ENCODE measurements around the gene RNASE11. TPM values are rescaled to one million over a fixed set of nuclear protein-coding genes. Genes with fewer than 3 reads are reported as not detected.
A peak's percentile ranks its signal among the peaks of the same experiment; 100 is the strongest.

RNASE11 gene
- total RNA-seq, 1 experiment from 2014 or later, result not detected

GRCh38 chr14:20631023-20631879, 43.5 kb upstream of the RNASE11 start:
- RAD21 ChIA-PET (ENCODE audit: low non-redundant PET in 1 of 2, low total read pairs in 2 of 2, uncharacterized antibody in 2 of 2, unreplicated experiment in 2 of 2), result no interaction called here
- H3K4me1 ChIP-seq (ENCODE audit: control insufficient read depth in 1 of 2, insufficient read depth in 2 of 2, low read length in 2 of 2), result peaks cover 0 to 28% of the 10 kb centered on the region in 2 experiments; a peak in 3 of 4 replicates
- no peaks in the 10 kb centered on the region for H3K9me3 ChIP-seq (ENCODE audit: control insufficient read depth in 1 of 2, insufficient read depth in 1 of 2, low read depth in 1 of 2, low read length in 2 of 2)
- H2AFZ ChIP-seq (ENCODE audit: low read depth, low read length, poor library complexity, severe bottlenecking), result peak overlapping the region; percentile 70
- TF ChIP-seq EGR1 (IDR thresholded peaks at IDR 0.05; ENCODE audit: low read depth) (no peak), YY1 (IDR thresholded peaks at IDR 0.05; ENCODE audit: extremely low read depth, insufficient replicate concordance, low read depth, low read length) (no peak), ZFX (IDR thresholded peaks at IDR 0.05) (no peak), ELF1 (IDR thresholded peaks at IDR 0.05; ENCODE audit: borderline replicate concordance, low read depth) (no peak), RAD21 (IDR thresholded peaks at IDR 0.05; ENCODE audit: low read depth) (no peak), SP1 (IDR thresholded peaks at IDR 0.05; ENCODE audit: low read depth) (no peak), POLR2AphosphoS5 (IDR thresholded peaks at IDR 0.05; ENCODE audit: low read depth, low read length) (no peak), CBX3 (IDR thresholded peaks at IDR 0.05; ENCODE audit: low read depth) (no peak), SIN3A (IDR thresholded peaks at IDR 0.05; ENCODE audit: low read depth) (0 out of 2 replicates have a peak, but pooled peaks have one; percentile 6), SRF (IDR thresholded peaks at IDR 0.05; ENCODE audit: low read depth) (no peak), ZNF274 (IDR thresholded peaks at IDR 0.05; ENCODE audit: low read depth, low read length) (no peak)
- TF ChIP-seq, protein P1, sequence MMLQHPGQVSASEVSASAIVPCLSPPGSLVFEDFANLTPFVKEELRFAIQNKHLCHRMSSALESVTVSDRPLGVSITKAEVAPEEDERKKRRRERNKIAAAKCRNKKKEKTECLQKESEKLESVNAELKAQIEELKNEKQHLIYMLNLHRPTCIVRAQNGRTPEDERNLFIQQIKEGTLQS (IDR thresholded peaks at IDR 0.05), result peak; percentile 90
- TF ChIP-seq, protein P2, sequence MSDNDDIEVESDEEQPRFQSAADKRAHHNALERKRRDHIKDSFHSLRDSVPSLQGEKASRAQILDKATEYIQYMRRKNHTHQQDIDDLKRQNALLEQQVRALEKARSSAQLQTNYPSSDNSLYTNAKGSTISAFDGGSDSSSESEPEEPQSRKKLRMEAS (IDR thresholded peaks at IDR 0.05), result peak; percentile 17; the same call in 1 of the 2 replicates
- peak overlapping the region; percentile 42; the same call in 1 of the 2 replicates for H3K9ac ChIP-seq (ENCODE audit: low read length)
- no peaks in the 10 kb centered on the region for H3K36me3 ChIP-seq (ENCODE audit: control insufficient read depth in 1 of 2, insufficient read depth in 2 of 2, low read length in 2 of 2)
- no peaks in the 10 kb centered on the region for H3K79me2 ChIP-seq (ENCODE audit: insufficient read depth, low read length)
- no TSS peak for BruUV-seq (replicated peaks)
- intact Hi-C loops (cut with micrococcal nuclease), result loop anchor here (1.0 kb wide), 1 partner anchor 51 kb away; no protein-coding TSS in a partner anchor
- POLR2A ChIA-PET, result interaction anchor here (1.2 to 1.7 kb wide), 3 partner anchors 18 to 170 kb away, joined by 3 to 4 read pairs (median 3); partner anchors contain the start of genes PIP4P1 and RNASE4
- no peaks in the 10 kb centered on the region for H4K20me1 ChIP-seq (ENCODE audit: insufficient read depth)
- H3K4me2 ChIP-seq (ENCODE audit: low read length), result peak overlapping the region; percentile 75
- CTCF ChIA-PET, result interaction anchor here (1.0 to 1.8 kb wide), 5 partner anchors 18 to 60 kb away, joined by 4 to 11 read pairs (median 4); no protein-coding TSS in a partner anchor
- no peaks in the 10 kb centered on the region; the same call in 1 of the 2 replicates for H3K27me3 ChIP-seq (ENCODE audit: insufficient read depth, low read length)
- H3K27ac ChIP-seq (ENCODE audit: low read depth, low read length), result no peak overlapping the region; the same call in 1 of the 2 replicates
- H3K4me3 ChIP-seq (replicated peaks in 1 of 2; ENCODE audit: low read depth in 1 of 2, low read length in 2 of 2), result peak overlapping the region; percentile 42 to 53
- peak; percentile 63 for ATAC-seq
- no peaks in the 10 kb centered on the region for H3K9me2 ChIP-seq (ENCODE audit: insufficient read depth)
- DNase-seq (ENCODE audit: low read depth, low spot score), result no peak
